Pancreas (tissue), 10 donors: Measurements from ENCODE around the gene PEX7. TPM values are rescaled to one million over a fixed set of nuclear protein-coding genes. Genes with fewer than 3 reads are reported as not detected.

Experiments
- ATAC-seq, 4 donors: fragments of 200-7000 bp; cut with Tn5 transposase; one replicate each; pipeline versions ENCODE4 v1.8.0 to v1.9.1; 2020; ENCODE audit warnings: mild to moderate bottlenecking in 4 of 4, moderate library complexity in 4 of 4
- DNase-seq, 6 donors: peaks; one replicate each; pipeline ENCODE4 v3.0.0-alpha.2; 2020
- FAIRE-seq: peaks from 2 replicates; lab custom pipeline; 2012; peaks lifted over from hg19 to GRCh38; lab: Jason Lieb, UNC
- H3K27ac ChIP-seq, 4 donors: fragments of 200-600 bp; sonication (generic); 1 replicate in 3 of 4; 2 replicates in 1 of 4; pipeline versions ENCODE4 v1.5.0 to v1.8.0; 2020
- H3K27me3 ChIP-seq, 4 donors: fragments of 200-600 bp; one replicate each; pipeline ENCODE4 v1.8.0; 2021
- H3K36me3 ChIP-seq, 3 donors: fragments of 200-600 bp; sonication (generic) in 1 of 3; one replicate each; pipeline versions ENCODE4 v1.5.0 to v1.8.0; 2020 to 2021
- H3K4me1 ChIP-seq, 3 donors: fragments of 200-600 bp; one replicate each; pipeline ENCODE4 v1.8.0; 2021
- H3K4me3 ChIP-seq, 4 donors: fragments of 200-600 bp; sonication (generic) in 2 of 4; one replicate each; pipeline versions ENCODE4 v1.5.0 to v1.8.0; 2020 to 2021
- H3K9me3 ChIP-seq, 4 donors: fragments of 200-600 bp; one replicate each; pipeline ENCODE4 v1.8.0; 2021
- WGBS, 2 donors: extraction: QIAGEN DNeasy Blood & Tissue Kit; methylation state at CpG; one replicate each; pipeline ENCODE4 v1.1.7; 2013; 5-methylcytosine and 5-hydroxymethylcytosine counted together
- intact Hi-C, 3 donors: fragments of 100-400 bp; cut with DNase I; formaldehyde crosslinking; loops; one replicate each; pipeline versions ENCODE4 v1.11.1 to v1.14.2; 2022
- polyA plus RNA-seq, 2 donors: library from polyadenylated mRNA; stranded (reverse); fragments of 200-250 nt; gene quantifications; one replicate each; pipeline ENCODE4 v1.2.3, GENCODE V29; 2013
- total RNA-seq, 6 donors: library from RNA; stranded (reverse); fragmentation: NEBNext Ultra II Directional in 4 of 6; extraction: Animal tissue kit (Norgen Biotek cat#: 25700) in 4 of 6; gene quantifications; one replicate each; pipeline versions ENCODE4 v1.2.1 to v1.2.4, GENCODE V29; 2021 to 2023
- TF ChIP-seq, protein P1 (sequence below), 4 donors: fragments of 200-600 bp; sonication (generic) in 3 of 4; IDR thresholded peaks; one replicate each; pipeline versions ENCODE4 v1.5.0 to v1.8.0; 2021; ENCODE audit warnings: antibody characterized with exemption in 4 of 4
- donor health status: healthy with polysubstance abuse.
- donor health status: DM: no; HTN: no; CAD: no; lungs with moderate emphysema.
- donor health status: DM: no; HTN: no; CAD: no.
- donor health status: control.
- donor health status: control.
- donor health status: Bipolar disorder and iron deficiency.
- donor health status: DM: yes; HTN: yes; CAD: no.
- donor health status: DM: no; HTN: no; CAD: no.
- donor health status: DM: no; HTN: no; CAD: no.
- donor health status: DM: yes; HTN: yes; CAD: no.

PEX7 gene
- total and polyA plus RNA-seq, 8 donors, result 3.9 to 9.3 (median 6.8) TPM

DNA sequence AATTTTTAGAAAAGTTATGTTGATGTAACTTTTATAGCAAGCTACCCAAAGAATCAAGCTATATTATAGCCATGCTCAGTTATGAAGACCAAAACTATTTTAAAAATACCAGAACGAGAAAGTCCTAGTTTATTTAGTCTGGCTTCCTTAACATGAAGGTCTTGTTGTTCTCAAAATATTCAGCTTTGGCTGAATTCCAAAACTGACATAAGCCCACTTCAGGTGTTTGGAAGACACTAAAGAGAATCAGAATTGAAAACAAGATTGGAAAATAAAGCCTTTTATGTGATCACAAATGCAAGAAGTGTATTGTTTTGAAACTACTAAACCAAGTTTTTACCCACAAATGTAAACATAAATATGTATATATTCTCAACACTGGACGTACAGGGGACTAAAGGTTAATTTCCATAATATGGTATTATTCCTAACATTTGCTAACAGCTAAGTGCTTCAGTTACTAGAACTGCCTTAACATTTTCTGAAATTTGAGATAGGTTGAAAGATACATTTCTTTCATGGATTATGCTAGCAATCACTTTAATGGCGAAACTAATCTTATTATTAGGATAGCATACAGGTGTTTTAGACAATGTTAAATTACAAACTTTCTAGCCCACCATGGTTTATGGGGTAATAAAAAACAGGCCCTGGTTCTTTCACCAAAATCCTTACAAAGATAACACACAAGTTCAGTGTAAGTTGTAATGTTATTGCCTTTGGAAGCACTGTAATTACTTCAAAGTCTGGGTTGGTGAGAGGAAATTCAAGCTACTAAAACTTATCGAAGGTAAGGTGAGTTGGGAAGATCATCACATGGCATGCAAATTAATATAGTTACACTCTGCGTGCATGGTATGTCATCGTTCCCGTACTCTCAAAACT is 31.7 kb upstream of the PEX7 start:
- WGBS, 2 donors, result 9 to 14% methylated on average over 7 of the region's 7 CpGs
- TF ChIP-seq, protein P1, sequence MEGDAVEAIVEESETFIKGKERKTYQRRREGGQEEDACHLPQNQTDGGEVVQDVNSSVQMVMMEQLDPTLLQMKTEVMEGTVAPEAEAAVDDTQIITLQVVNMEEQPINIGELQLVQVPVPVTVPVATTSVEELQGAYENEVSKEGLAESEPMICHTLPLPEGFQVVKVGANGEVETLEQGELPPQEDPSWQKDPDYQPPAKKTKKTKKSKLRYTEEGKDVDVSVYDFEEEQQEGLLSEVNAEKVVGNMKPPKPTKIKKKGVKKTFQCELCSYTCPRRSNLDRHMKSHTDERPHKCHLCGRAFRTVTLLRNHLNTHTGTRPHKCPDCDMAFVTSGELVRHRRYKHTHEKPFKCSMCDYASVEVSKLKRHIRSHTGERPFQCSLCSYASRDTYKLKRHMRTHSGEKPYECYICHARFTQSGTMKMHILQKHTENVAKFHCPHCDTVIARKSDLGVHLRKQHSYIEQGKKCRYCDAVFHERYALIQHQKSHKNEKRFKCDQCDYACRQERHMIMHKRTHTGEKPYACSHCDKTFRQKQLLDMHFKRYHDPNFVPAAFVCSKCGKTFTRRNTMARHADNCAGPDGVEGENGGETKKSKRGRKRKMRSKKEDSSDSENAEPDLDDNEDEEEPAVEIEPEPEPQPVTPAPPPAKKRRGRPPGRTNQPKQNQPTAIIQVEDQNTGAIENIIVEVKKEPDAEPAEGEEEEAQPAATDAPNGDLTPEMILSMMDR (IDR thresholded peaks at IDR 0.05), result no peak
- H3K27me3 ChIP-seq, result no peaks in the 10 kb centered on the region
- ATAC-seq (peak in 1 of 4 donors; percentile 0), DNase-seq (no peak), FAIRE-seq (no peak)
- H3K27ac ChIP-seq, result peak overlapping the region; percentile 95 to 99 (median 98)
- no peaks in the 10 kb centered on the region for H3K9me3 ChIP-seq
- intact Hi-C loops, result loop anchor here in 2 of 3 donors (5.0 to 10.0 kb wide), 2 partner anchors 143 to 206 kb away; no protein-coding TSS in a partner anchor
- H3K36me3 ChIP-seq, result no peaks in the 10 kb centered on the region
- peaks cover 13 to 26% (median 16%) of the 10 kb centered on the region in 3 donors for H3K4me1 ChIP-seq
- peak overlapping the region; percentile 62 to 91 (median 86) for H3K4me3 ChIP-seq

- intact Hi-C loops, result loop anchor here in 2 of 3 donors (5.0 to 10.0 kb wide), 2 partner anchors 144 to 207 kb away; no protein-coding TSS in a partner anchor
- no peaks in the 10 kb centered on the region for H3K27me3 ChIP-seq
- TF ChIP-seq, protein P1 (IDR thresholded peaks at IDR 0.05), result no peak
- no peaks in the 10 kb centered on the region for H3K36me3 ChIP-seq
- H3K27ac ChIP-seq, result peak overlapping the region; percentile 95 to 99 (median 98)
- 0% methylated on average over 57 to 62 of the region's 62 CpGs for WGBS, 2 donors
- H3K4me3 ChIP-seq, result peak overlapping the region; percentile 62 to 91 (median 86)
- peak; percentile 73 to 86 (median 77) for DNase-seq
- peaks cover 9 to 21% (median 11%) of the 10 kb centered on the region in 3 donors for H3K4me1 ChIP-seq
- H3K9me3 ChIP-seq, result no peaks in the 10 kb centered on the region
- FAIRE-seq, result no peak
- peak; percentile 32 to 54 (median 47) for ATAC-seq
Observed at GRCh38 chr6:136791296-136792094, 30.9 kb upstream of the PEX7 start.

- DNase-seq, result no peak
- intact Hi-C loops, result loop anchor here in 2 of 3 donors (5.0 to 10.0 kb wide), 2 partner anchors 145 to 207 kb away; no protein-coding TSS in a partner anchor
- whole genome bisulfite sequencing, 2 donors, result 0 to 1% methylated on average over 21 to 46 of the region's 46 CpGs
Observed at GRCh38 chr6:136792095-136792409, 30.3 kb upstream of the PEX7 start.

GRCh38 chr6:136792410-136793262 is 29.8 kb upstream of the PEX7 start, which contains the start of gene MAP3K5:
MAP3K5 (minus strand) TSS chr6:136792477; CDS start chr6:136792157, 320 bp downstream.
- FAIRE-seq, result no peak
- H3K27ac ChIP-seq, result peak within 1 kb of the TSS; percentile 95 to 99 (median 98)
- intact Hi-C loops, result loop anchor here in 2 of 3 donors (5.0 to 10.0 kb wide), 2 partner anchors 145 to 208 kb away; no protein-coding TSS in a partner anchor
- no peaks in the 10 kb centered on the region for H3K9me3 ChIP-seq
- no peaks in the 10 kb centered on the region for H3K36me3 ChIP-seq
- H3K4me3 ChIP-seq, result peak within 1 kb of the TSS; percentile 62 to 91 (median 86)
- TF ChIP-seq, protein P1 (IDR thresholded peaks at IDR 0.05), result peak; percentile 39 to 76 (median 44)
- WGBS, 2 donors, result 0% methylated on average over 74 to 89 of the region's 89 CpGs
- DNase-seq, result peak; percentile 88 to 96 (median 94)
- H3K4me1 ChIP-seq, result peaks cover 0 to 12% (median 6%) of the 10 kb centered on the region in 3 donors
- peak; percentile 81 to 90 (median 86) for ATAC-seq
- H3K27me3 ChIP-seq, result no peaks in the 10 kb centered on the region

More at GRCh38 chr6:136792095-136792409, 30.3 kb upstream of the PEX7 start:
- no peaks in the 10 kb centered on the region for H3K9me3 ChIP-seq
- no peaks in the 10 kb centered on the region for H3K27me3 ChIP-seq
- peaks cover 5 to 15% (median 7%) of the 10 kb centered on the region in 3 donors for H3K4me1 ChIP-seq
- FAIRE-seq, result no peak
- TF ChIP-seq, protein P1 (IDR thresholded peaks at IDR 0.05), result no peak
- no peaks in the 10 kb centered on the region for H3K36me3 ChIP-seq
- peak overlapping the region; percentile 95 to 99 (median 98) for H3K27ac ChIP-seq
- ATAC-seq, result no peak
- peak overlapping the region; percentile 62 to 91 (median 86) for H3K4me3 ChIP-seq
